Transverse colon (tissue), 4 donors: ENCODE measurements around the gene RBBP8NL.

Experiments
- EP300 ChIP-seq: sonication (generic); formaldehyde crosslinking; IDR thresholded peaks from one replicate; pipeline ENCODE4 v1.6.1; 2017; ENCODE audit warnings: antibody characterized with exemption, low read depth
- POLR2A ChIP-seq: fragments of 450-650 bp; IDR thresholded peaks from one replicate; pipeline ENCODE4 v1.6.1; 2016; ENCODE audit warnings: antibody characterized with exemption, mild to moderate bottlenecking, moderate library complexity
- POLR2AphosphoS5 ChIP-seq, 3 donors: sonication (generic); formaldehyde crosslinking; IDR thresholded peaks; one replicate each; pipeline ENCODE4 v1.6.1; 2016; ENCODE audit warnings: antibody characterized with exemption in 3 of 3
- TF ChIP-seq, protein P1 (sequence below), 5 experiments: fragments of 200-600 bp in 3 of 5; fragments of 450-650 bp in 2 of 5; sonication (generic) in 3 of 5; IDR thresholded peaks; 1 replicate in 2 of 5; 2 replicates in 3 of 5; pipeline ENCODE4 v1.5.1; 2016 to 2017; ENCODE audit warnings: antibody characterized with exemption in 5 of 5, inconsistent platforms in 3 of 5, mild to moderate bottlenecking in 2 of 5, moderate library complexity in 1 of 5

DNA sequence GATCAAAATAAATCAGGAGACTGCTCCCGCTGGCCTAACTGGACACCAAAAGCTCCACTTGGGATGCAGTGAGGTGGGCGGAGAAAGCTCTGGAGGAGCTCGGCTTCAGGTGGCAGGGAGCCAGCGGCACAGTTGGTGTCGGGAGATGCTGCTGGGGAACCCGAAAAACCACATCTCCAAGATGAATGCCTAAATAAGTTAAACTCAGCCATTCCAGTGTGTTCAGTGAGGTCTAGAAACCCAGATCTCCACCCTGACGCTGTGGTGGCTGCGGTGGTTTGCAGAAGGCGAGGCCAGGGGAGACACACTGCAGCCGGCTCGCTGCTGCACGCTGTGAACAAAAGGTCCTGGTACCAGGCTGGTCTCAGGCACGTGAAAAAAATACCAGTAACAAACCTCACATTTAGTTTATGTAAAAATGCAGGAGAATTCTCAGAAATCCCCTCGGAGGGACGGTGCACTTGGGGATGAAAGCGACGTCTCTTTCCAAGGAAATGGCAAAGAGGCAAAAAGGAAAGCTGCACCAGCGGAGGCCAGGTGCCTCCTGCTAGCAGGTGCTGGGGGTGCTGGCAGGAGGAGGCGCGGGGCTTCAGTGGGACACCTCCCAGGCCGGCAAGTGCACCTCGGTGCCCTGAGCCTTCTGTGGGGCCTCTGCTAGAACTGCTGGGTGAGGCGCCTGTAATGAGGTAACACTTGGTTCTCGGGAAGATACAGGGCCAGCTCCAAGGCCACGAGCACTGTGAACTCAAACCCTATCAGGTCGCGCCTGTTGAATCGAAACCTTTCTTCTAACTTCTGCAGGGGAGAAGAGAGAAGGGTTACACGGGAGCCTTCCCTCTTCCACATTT is 36.8 kb downstream of the RBBP8NL start:
- TF ChIP-seq, protein P1, sequence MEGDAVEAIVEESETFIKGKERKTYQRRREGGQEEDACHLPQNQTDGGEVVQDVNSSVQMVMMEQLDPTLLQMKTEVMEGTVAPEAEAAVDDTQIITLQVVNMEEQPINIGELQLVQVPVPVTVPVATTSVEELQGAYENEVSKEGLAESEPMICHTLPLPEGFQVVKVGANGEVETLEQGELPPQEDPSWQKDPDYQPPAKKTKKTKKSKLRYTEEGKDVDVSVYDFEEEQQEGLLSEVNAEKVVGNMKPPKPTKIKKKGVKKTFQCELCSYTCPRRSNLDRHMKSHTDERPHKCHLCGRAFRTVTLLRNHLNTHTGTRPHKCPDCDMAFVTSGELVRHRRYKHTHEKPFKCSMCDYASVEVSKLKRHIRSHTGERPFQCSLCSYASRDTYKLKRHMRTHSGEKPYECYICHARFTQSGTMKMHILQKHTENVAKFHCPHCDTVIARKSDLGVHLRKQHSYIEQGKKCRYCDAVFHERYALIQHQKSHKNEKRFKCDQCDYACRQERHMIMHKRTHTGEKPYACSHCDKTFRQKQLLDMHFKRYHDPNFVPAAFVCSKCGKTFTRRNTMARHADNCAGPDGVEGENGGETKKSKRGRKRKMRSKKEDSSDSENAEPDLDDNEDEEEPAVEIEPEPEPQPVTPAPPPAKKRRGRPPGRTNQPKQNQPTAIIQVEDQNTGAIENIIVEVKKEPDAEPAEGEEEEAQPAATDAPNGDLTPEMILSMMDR (IDR thresholded peaks at IDR 0.05): no peak
- TF ChIP-seq POLR2A (no peak), POLR2AphosphoS5 (IDR thresholded peaks at IDR 0.05) (no peak), EP300 (no peak)
